Mucosa of descending colon (tissue), 3 donors: Measurements from ENCODE around the gene C2orf92. TPM values are rescaled to one million over a fixed set of nuclear protein-coding genes. Genes with fewer than 3 reads are reported as not detected.
"Not testable (repeated sequence)": the region's sequence is repeated elsewhere in the genome, so short reads cannot be mapped to it uniquely, and the experiment has no call there.

Experiments used
- ATAC-seq: fragments of 200-7000 bp; cut with Tn5 transposase; one replicate; pipeline ENCODE4 v1.9.1; 2020; ENCODE audit warnings: mild to moderate bottlenecking, moderate library complexity
- DNase-seq, 3 donors: peaks; one replicate each; pipeline ENCODE4 v3.0.0-alpha.2; 2020
- H3K36me3 ChIP-seq: fragments of 200-600 bp; one replicate; pipeline ENCODE4 v1.8.0; 2021; ENCODE audit warnings: low read depth, mild to moderate bottlenecking
- H3K4me1 ChIP-seq: fragments of 200-600 bp; one replicate; pipeline ENCODE4 v1.8.0; 2021; ENCODE audit warnings: low read depth, mild to moderate bottlenecking
- H3K4me3 ChIP-seq: fragments of 200-600 bp; one replicate; pipeline ENCODE4 v1.8.0; 2021; ENCODE audit warnings: mild to moderate bottlenecking
- H3K9me3 ChIP-seq: fragments of 200-600 bp; one replicate; pipeline ENCODE4 v1.8.0; 2021; ENCODE audit warnings: mild to moderate bottlenecking
- intact Hi-C, 2 donors: fragments of 100-400 bp; cut with DNase I in 1 of 2; cut with micrococcal nuclease in 1 of 2; formaldehyde crosslinking; loops; one replicate each; pipeline versions ENCODE4 v1.11.0 to v1.11.1; 2022; cut with DNase I, micrococcal nuclease
- long read RNA-seq, 2 donors: library from polyadenylated mRNA; unstranded; transcript quantifications; one replicate each; pipeline ENCODE4 v2.0.0, GENCODE V29; 2019 to 2021
- total RNA-seq, 3 donors: library from RNA; stranded (reverse); fragmentation: NEBNext Ultra II Directional in 2 of 3; extraction: Animal tissue kit (Norgen Biotek cat#: 25700) in 2 of 3; gene quantifications; one replicate each; pipeline versions ENCODE4 v1.2.1 to v1.2.4, GENCODE V29; 2021 to 2023
- TF ChIP-seq, protein P1 (sequence below): fragments of 200-600 bp; IDR thresholded peaks from one replicate; pipeline ENCODE4 v1.8.0; 2022; ENCODE audit warnings: antibody characterized with exemption, mild to moderate bottlenecking
- donor health status: DM: no; HTN: no; CAD: no; lungs with moderate emphysema.
- donor health status: DM: no; HTN: no; CAD: no.
- donor health status: DM: no; HTN: yes; CAD: no.

Gene C2orf92
- 10 to 100 TPM in 2 of 3 donors, 1 to 10 TPM in 1; 8.7 to 12.5 (median 11.7) TPM for total RNA-seq
- long read RNA-seq, donor 1, result 0 reads
- long read RNA-seq, donor 2, result 0 reads

DNA sequence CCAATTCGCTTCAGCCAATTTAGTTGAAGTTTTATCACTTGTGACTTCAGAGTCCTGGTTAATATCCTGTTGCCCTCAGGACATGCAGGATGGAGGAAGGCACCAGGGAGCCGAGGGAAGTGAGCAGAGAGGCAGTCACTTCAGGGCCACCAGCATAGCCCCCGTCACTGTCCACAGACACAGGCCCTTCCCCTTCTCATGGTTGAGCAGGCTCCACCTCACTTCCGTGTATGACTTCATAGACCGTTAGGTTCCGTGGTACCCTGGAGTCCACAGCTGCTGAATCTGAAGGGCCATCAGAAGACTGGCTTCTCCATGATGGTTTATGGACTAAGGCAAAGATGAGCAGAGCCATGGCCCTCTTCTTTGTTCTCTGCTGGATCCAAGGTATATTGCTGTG lies at the start of gene C2orf92:
Gene C2orf92 (plus strand): TSS at position 266 of the 400 bp plus-strand sequence. CDS start 76 bp downstream, at position 342.
- DNase-seq, result no peak
- no peak within 1 kb of the TSS for H3K4me3 ChIP-seq
- no peaks in the 10 kb centered on the region for H3K36me3 ChIP-seq
- TF ChIP-seq, protein P1, sequence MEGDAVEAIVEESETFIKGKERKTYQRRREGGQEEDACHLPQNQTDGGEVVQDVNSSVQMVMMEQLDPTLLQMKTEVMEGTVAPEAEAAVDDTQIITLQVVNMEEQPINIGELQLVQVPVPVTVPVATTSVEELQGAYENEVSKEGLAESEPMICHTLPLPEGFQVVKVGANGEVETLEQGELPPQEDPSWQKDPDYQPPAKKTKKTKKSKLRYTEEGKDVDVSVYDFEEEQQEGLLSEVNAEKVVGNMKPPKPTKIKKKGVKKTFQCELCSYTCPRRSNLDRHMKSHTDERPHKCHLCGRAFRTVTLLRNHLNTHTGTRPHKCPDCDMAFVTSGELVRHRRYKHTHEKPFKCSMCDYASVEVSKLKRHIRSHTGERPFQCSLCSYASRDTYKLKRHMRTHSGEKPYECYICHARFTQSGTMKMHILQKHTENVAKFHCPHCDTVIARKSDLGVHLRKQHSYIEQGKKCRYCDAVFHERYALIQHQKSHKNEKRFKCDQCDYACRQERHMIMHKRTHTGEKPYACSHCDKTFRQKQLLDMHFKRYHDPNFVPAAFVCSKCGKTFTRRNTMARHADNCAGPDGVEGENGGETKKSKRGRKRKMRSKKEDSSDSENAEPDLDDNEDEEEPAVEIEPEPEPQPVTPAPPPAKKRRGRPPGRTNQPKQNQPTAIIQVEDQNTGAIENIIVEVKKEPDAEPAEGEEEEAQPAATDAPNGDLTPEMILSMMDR, result no peak
- ATAC-seq, result no peak
- intact Hi-C loops, result no loop called here
- no peaks in the 10 kb centered on the region for H3K4me1 ChIP-seq
- H3K9me3 ChIP-seq, result no peaks in the 10 kb centered on the region

GRCh38 chr2:97620492-97620891 lies 49.0 kb upstream of the C2orf92 start:
- DNase-seq, H3K4me3 ChIP-seq, intact Hi-C loops, ATAC-seq, H3K4me1 ChIP-seq, H3K9me3 ChIP-seq, H3K36me3 ChIP-seq: not testable (repeated sequence)

DNA sequence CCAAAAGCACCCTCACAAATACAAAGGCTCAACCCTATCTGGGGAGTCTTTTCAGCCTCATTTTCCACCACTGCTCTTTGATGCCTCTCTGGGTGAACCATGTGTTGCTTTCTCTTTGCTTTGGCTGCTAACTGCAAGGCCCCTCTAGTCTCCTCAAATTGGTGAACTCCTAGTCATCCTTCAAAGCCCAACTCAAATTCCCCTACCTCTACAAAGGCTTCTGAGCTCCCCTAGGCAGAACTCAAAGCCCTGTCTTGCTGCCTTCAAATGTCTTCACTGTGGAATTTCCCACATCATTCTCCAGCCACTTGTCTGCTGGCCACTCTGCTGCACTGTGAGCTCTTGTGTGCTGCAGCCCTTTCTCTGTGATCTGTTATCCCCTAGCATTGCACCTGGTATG lies 46.5 kb upstream of the C2orf92 start:
- DNase-seq, intact Hi-C loops, ATAC-seq, H3K36me3 ChIP-seq, H3K9me3 ChIP-seq, H3K4me1 ChIP-seq, H3K4me3 ChIP-seq: not testable (repeated sequence)

- H3K9me3 ChIP-seq, ATAC-seq, H3K36me3 ChIP-seq, DNase-seq, intact Hi-C loops, H3K4me1 ChIP-seq, H3K4me3 ChIP-seq: not testable (repeated sequence)
Observed at GRCh38 chr2:97625354-97626048, 44.0 kb upstream of the C2orf92 start.

DNA sequence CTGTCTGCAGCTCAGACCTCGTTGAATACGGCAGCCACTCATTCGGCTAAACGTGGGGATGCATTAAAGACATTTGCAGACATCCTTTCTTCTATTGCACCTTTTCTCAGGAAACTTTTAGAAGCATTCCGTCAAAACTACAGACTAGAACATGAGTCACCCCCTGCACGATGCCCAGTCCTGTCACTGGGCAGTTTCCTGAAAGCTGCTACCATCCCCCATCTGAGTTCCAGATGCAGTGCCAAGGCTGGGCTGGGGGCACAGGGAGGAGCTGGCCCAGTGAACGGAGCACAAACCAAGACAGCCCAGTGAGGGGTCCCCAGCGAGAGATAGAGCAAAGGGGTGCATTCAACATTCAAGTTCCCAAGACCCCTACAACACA lies 43.5 kb upstream of the C2orf92 start:
- ATAC-seq, DNase-seq, H3K4me1 ChIP-seq, intact Hi-C loops, H3K9me3 ChIP-seq, H3K4me3 ChIP-seq, H3K36me3 ChIP-seq: not testable (repeated sequence)

- no peak for ATAC-seq
- Histone ChIP-seq H3K9me3 (no peaks in the 10 kb centered on the region), H3K4me1 (peaks cover 23% of the 10 kb centered on the region), H3K4me3 (no peak overlapping the region), H3K36me3 (no peaks in the 10 kb centered on the region)
- DNase-seq, result no peak
- TF ChIP-seq, protein P1, result no peak
- intact Hi-C loops, result no loop called here
Observed at GRCh38 chr2:97644023-97644717, 25.3 kb upstream of the C2orf92 start.

- intact Hi-C loops, result no loop called here
- no peaks in the 10 kb centered on the region for H3K9me3 ChIP-seq
- H3K4me1 ChIP-seq, result peaks cover 30% of the 10 kb centered on the region
- no peaks in the 10 kb centered on the region for H3K36me3 ChIP-seq
- ATAC-seq (peak; percentile 49), DNase-seq (peak in 1 of 3 donors; percentile 70)
- TF ChIP-seq, protein P1, result no peak
- peak overlapping the region; percentile 92 for H3K4me3 ChIP-seq
Observed at GRCh38 chr2:97645112-97645694, 24.3 kb upstream of the C2orf92 start.
